GM19438 (cell line): ENCODE data around the gene RTF2.
"Not testable (repeated sequence)": the region's sequence is repeated elsewhere in the genome, so short reads cannot be mapped to it uniquely, and the experiment has no call there.

Source experiments
- ATAC-seq: cut with Tn5 transposase; IDR thresholded peaks from one replicate; pipeline ENCODE4 v1.9.1; 2021; ENCODE audit warnings: low read depth; ENCODE audit not compliant: unreplicated experiment

The RTF2 gene

GRCh38 chr20:56469077-56469449, 636 bp downstream of the RTF2 start:
- no peak for ATAC-seq

- no peak for ATAC-seq
Observed at GRCh38 chr20:56483970-56484369, 15.5 kb downstream of the RTF2 start.

DNA sequence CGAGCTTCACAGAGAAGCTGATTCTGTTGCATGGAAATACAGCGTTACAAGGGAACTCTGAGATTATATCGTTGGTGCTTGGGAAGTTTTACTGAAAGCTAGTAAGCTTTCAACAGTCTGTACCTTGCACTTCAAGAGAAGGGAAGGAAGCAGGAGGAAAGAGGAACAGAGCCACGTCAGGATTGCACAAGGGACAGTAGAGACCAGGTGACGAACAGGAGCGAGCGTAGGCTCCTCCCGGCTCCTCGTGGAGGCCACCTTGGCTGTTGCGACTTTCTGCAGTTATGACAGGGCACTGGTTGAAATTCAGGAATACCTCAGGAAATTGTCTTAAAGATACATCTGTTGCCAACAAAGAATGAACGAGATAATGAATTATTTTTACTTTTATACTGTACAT, 18.8 kb downstream of the RTF2 start:
- no peak for ATAC-seq

- no peak for ATAC-seq
Observed at GRCh38 chr20:56488566-56488965, 20.1 kb downstream of the RTF2 start.

DNA sequence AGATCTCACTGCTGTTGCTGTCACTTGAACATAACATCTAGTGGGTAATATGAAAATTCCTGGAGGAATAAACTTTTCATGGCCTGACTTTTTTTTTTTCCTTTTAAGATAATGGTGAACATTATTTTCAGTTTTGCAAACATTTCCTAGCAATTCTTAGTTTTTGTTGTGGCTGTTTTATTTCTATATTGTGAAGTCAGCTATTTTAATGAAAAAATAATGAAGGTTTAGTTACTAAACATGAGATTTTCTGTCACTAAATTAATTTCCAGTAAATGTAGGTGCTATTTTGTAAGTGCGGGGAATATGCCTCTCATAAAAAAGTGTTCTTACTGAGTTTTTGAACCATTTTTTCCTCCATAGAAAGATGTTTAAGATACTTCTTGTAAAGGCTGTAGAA, 32.7 kb downstream of the RTF2 start:
- ATAC-seq = no peak

GRCh38 chr20:56503916-56504315, 35.5 kb downstream of the RTF2 start:
- no peak for ATAC-seq

DNA sequence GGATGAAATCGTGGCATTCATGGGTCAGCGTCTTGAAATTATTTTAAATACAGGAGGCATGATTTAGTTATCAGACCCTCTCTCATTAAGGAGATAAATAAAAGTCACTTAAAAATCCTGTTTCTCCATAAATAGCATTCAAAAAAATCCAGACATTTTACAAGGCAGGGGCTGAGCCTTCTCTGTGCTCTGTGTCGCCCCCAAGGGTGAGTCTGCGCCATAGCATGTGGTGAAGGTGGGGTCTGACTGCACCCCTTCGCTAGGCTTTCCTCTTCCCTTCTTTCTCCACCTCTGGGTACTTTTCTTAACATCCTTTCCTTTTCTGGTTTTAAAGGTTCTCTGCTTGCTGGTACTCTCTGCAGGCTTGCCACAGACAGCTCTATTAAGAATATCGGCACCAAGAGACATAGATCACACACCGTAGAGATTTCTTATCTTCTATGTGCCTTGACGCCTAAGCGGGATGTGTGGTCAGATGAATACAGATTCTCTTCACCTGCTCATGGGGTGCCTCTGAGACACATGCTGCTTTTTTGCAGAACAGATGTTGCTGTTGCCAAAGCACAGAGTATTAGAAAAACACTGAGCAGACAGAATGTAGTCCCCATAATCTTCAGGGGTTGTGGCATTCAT, 36.1 kb downstream of the RTF2 start:
- no peak for ATAC-seq

- ATAC-seq = no peak
Observed at GRCh38 chr20:56506103-56506502, 37.7 kb downstream of the RTF2 start.

DNA sequence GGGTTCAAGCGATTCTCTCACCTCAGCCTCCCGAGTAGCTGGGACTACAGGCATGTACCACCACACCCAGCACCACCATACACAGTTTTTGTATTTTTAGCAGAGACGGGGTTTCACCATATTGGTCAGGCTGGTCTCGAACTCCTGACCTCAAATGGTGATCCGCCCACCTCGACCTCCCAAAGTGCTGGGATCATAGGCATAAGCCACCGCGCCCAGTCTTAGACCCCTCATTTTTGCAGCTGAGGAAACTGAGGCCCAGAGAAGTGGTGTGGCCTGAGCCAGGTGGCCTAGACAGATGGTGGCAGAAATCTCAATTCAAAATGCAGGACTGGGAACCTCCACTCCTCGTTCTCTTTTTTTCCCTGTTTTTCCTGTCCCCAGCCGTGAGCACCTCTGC, 43.5 kb downstream of the RTF2 start:
- ATAC-seq = no peak

GRCh38 chr20:56513161-56514150, 45.0 kb downstream of the RTF2 start:
- no peak for ATAC-seq

DNA sequence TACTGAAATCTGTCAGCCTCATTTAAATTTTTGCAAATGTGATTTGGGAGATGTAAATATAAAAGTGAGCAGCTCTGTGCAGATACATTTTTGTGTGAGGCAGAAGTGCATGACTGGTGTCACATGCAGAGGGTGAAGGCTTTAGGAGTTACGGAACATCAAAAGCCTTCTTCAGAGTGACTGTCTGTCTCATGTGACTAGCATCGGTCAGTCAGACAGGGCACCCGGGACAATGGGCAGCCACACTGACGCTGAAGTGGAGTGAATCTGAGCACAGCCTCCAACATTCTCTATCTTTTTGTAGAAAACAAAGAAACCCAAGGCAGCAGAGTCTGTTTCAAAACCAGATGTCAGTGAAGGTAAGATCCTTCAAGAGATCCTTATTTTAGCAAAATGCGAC, 48.2 kb downstream of the RTF2 start:
- no peak for ATAC-seq

- ATAC-seq = no peak
Observed at GRCh38 chr20:56517211-56517610, 48.8 kb downstream of the RTF2 start.

DNA sequence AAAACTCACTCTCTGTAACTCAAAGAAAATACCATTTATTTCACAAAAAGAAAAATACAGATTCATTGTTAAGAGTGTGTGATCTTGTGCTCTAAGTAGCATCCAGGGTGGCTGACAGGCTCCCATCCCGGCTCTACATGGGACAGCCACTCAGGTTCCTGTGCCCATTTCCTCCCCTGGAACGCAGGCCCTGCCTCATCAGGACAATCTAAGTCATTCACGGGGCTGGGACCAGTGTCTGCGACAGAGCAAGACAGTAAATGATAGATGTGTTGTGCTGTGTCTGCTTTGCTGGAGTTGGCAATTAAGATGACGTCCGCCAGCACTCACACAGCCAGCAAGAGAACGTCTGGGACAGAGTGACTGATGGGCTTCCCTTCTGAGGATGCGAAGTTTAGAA, 49.2 kb downstream of the RTF2 start:
- no peak for ATAC-seq

GRCh38 chr20:56518126-56518525, 49.7 kb downstream of the RTF2 start:
- no peak for ATAC-seq

- ATAC-seq = no peak
Observed at GRCh38 chr20:56518721-56519398, 50.4 kb downstream of the RTF2 start.

DNA sequence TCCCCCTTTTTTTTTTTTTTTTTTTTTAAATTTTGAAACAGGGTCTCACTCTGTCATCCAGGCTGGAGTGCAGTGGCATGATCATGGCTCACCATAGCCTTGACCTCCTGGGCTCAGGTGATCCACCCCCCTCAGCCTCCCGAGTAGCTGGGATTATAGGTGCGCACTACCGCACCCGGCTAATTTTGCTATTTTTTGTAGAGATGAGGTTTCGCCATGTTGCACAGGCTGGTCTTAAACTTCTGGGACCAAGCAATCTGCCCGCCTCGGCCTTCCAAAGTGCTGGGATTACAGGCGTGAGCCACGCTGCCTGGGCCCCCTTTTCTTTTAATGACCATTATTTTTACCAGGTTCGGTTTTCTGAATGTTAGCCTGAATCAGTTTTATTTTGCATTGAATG, 51.1 kb downstream of the RTF2 start:
- no peak for ATAC-seq

DNA sequence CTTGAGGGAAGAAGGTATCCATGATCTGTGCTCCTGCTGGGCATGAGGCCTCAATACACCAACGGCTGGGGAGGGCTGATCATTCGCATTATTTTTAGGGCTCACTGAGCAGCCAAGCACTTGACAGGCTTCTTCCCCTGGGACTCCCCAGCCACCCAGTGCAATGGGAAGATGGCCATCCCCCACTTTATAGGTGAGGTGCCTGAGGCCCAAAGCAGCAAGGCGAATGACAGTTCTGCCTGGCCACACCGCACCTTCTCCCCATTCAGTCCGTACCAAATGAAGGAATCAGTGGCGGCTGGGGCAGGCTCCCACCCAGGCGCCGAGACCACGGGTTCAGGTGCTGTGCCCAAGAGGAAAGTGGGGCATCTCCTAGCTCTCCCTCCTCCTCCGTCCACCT, 51.8 kb downstream of the RTF2 start:
- ATAC-seq = no peak

GRCh38 chr20:56520746-56521354, 52.4 kb downstream of the RTF2 start:
- not testable (repeated sequence) for ATAC-seq

GRCh38 chr20:56522311-56522710, 53.9 kb downstream of the RTF2 start:
- no peak for ATAC-seq

DNA sequence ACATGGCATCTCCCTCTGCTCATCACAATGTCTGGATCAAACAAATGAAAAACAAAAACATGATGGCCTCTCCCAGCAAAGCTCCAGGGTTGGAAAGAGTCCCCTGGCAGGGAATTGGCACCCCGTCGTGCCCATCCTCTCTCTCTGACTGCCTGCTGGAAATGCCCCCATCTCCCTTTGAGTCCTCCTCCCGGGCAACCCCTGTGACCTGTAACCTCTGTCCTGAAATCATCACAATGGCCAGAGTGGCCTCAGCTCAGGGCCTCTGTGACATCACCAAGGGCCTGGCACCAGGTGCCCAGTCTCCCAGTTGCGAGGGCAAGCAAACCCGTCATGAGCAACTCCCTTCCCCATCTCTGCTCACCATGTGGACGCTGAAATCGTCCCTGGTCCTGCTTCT, 56.0 kb downstream of the RTF2 start, which contains the start of gene FAM209A:
Gene FAM209A (plus strand): TSS at position 301 of the 400 bp plus-strand sequence. CDS start 65 bp downstream, at position 366.
- ATAC-seq = not testable (repeated sequence)

- no peak for ATAC-seq
Observed at GRCh38 chr20:56527521-56527920, 59.1 kb downstream of the RTF2 start.
